SK-N-SH (cell line): ENCODE data around the gene PLAC1. TPM values are rescaled to one million over a fixed set of nuclear protein-coding genes. Genes with fewer than 3 reads are reported as not detected.

ENCODE experiments used
- CTCF ChIA-PET: fragments of 300-600, 350-600 bp; formaldehyde crosslinking; extraction: SDS; loops from one replicate; lab custom pipeline; 2021; lab: Yijun Ruan, JAX
- POLR2A ChIA-PET: fragments of 350-600 bp; sonication (Branson Sonifier 250); formaldehyde crosslinking; extraction: SDS; loops from one replicate; lab custom pipeline; 2020; ENCODE audit warnings: antibody characterized with exemption, inconsistent platforms; lab: Yijun Ruan, JAX
- DNase-seq: peaks from one replicate; pipeline ENCODE4 v3.0.0; 2012
- H2AFZ ChIP-seq: fragments of 200-600 bp; sonication (generic); 2 replicates; pipeline ENCODE4 v1.8.1; 2016; ENCODE audit warnings: antibody characterized with exemption, mild to moderate bottlenecking, low read depth
- H3F3A ChIP-seq: fragments of 200-600 bp; sonication (generic); replicated peaks from 2 replicates; pipeline ENCODE3; 2016; ENCODE audit warnings: antibody characterized with exemption, mild to moderate bottlenecking; ENCODE audit not compliant: insufficient read depth
- H3K27ac ChIP-seq, 2 experiments: fragments of 200-500 bp in 1 of 2; fragments of 200-600 bp in 1 of 2; sonication (Bioruptor generic) in 1 of 2; sonication (generic), shearing (Covaris generic) in 1 of 2; 2 replicates each; pipeline versions ENCODE4 v1.5.1 to v1.6.1; 2014 to 2016; ENCODE audit warnings: low read depth in 2 of 2, inconsistent platforms in 1 of 2, low read length in 1 of 2, mild to moderate bottlenecking in 1 of 2, mixed read lengths in 1 of 2
- H3K27me3 ChIP-seq: fragments of 200-600 bp; sonication (generic), shearing (Covaris generic); 2 replicates; pipeline ENCODE4 v1.6.1; 2016; ENCODE audit warnings: mixed run types; ENCODE audit not compliant: insufficient read depth
- H3K36me3 ChIP-seq, 2 experiments: fragments of 200-500 bp in 1 of 2; fragments of 200-600 bp in 1 of 2; sonication (Bioruptor generic) in 1 of 2; sonication (generic) in 1 of 2; replicated peaks in 1 of 2; 2 replicates each; pipeline versions ENCODE3 to v1.5.1; 2014 to 2016; ENCODE audit warnings: low read length in 1 of 2, mild to moderate bottlenecking in 1 of 2; ENCODE audit not compliant: insufficient read depth in 2 of 2, control insufficient read depth in 1 of 2
- H3K4me1 ChIP-seq, 2 experiments: fragments of 200-500 bp in 1 of 2; fragments of 200-600 bp in 1 of 2; sonication (Bioruptor generic) in 1 of 2; sonication (generic), shearing (Covaris generic) in 1 of 2; 2 replicates each; pipeline versions ENCODE4 v1.5.1 to v1.6.1; 2014 to 2016; ENCODE audit warnings: low read depth in 1 of 2, low read length in 1 of 2, mixed run types in 1 of 2; ENCODE audit not compliant: insufficient read depth in 2 of 2, control insufficient read depth in 1 of 2
- H3K4me2 ChIP-seq: fragments of 200-600 bp; sonication (generic), shearing (Covaris generic); 2 replicates; pipeline ENCODE4 v1.6.1; 2017; ENCODE audit warnings: mixed run types
- H3K4me3 ChIP-seq, 2 experiments: fragments of 200-500 bp in 1 of 2; fragments of 200-600 bp in 1 of 2; sonication (Bioruptor generic) in 1 of 2; sonication (generic), shearing (Covaris generic) in 1 of 2; 2 replicates each; pipeline versions ENCODE4 v1.5.1 to v1.8.1; 2014 to 2016; ENCODE audit warnings: low read depth in 2 of 2, inconsistent platforms in 1 of 2, low read length in 1 of 2, mild to moderate bottlenecking in 1 of 2, mixed read lengths in 1 of 2, moderate library complexity in 1 of 2
- H3K79me2 ChIP-seq: fragments of 200-600 bp; sonication (generic); 2 replicates; pipeline ENCODE4 v1.8.1; 2017; ENCODE audit warnings: mild to moderate bottlenecking; ENCODE audit not compliant: insufficient read depth
- H3K9ac ChIP-seq: fragments of 200-600 bp; sonication (generic); 2 replicates; pipeline ENCODE4 v1.6.1; 2017; ENCODE audit warnings: mixed run types
- H3K9me2 ChIP-seq: fragments of 200-600 bp; sonication (generic); 2 replicates; pipeline ENCODE4 v1.6.1; 2017; ENCODE audit warnings: mixed run types
- H3K9me3 ChIP-seq: fragments of 200-600 bp; sonication (generic); 2 replicates; pipeline ENCODE4 v1.6.1; 2017; ENCODE audit warnings: mixed run types, mild to moderate bottlenecking, moderate library complexity
- H4K20me1 ChIP-seq: fragments of 200-600 bp; sonication (generic); 2 replicates; pipeline ENCODE4 v1.6.1; 2017; ENCODE audit warnings: mild to moderate bottlenecking, mixed run types; ENCODE audit not compliant: insufficient read depth
- CHD2 ChIP-seq: fragments of 150-350 bp; IDR thresholded peaks from 2 replicates; pipeline ENCODE4 v1.6.1; 2018; ENCODE audit warnings: low read length; ENCODE audit not compliant: partially characterized antibody
- ELF1 ChIP-seq: IDR thresholded peaks from 2 replicates; pipeline ENCODE4 v1.4.0; 2012
- EP300 ChIP-seq, 2 experiments: IDR thresholded peaks; 2 replicates each; pipeline versions ENCODE4 v1.4.0 to v1.6.1; 2012; ENCODE audit warnings: borderline replicate concordance in 1 of 2, low read depth in 1 of 2, low read length in 1 of 2
- FOXJ3 ChIP-seq: sonication (generic); formaldehyde crosslinking; IDR thresholded peaks from 2 replicates; pipeline ENCODE4 v1.5.1; 2020; ENCODE audit warnings: mild to moderate bottlenecking, missing genetic modification reagents
- FOXM1 ChIP-seq: IDR thresholded peaks from 2 replicates; pipeline ENCODE4 v1.4.0; 2012; ENCODE audit warnings: low read depth, mild to moderate bottlenecking
- GABPA ChIP-seq: IDR thresholded peaks from 2 replicates; pipeline ENCODE4 v1.4.0; 2012; ENCODE audit warnings: low read depth, mild to moderate bottlenecking
- MXI1 ChIP-seq: IDR thresholded peaks from 2 replicates; pipeline ENCODE4 v1.6.1; 2012; ENCODE audit warnings: mild to moderate bottlenecking, low read depth, low read length, improper control_type of control experiment
- NRF1 ChIP-seq: IDR thresholded peaks from 2 replicates; pipeline ENCODE4 v1.6.1; 2012; ENCODE audit warnings: low read depth, mild to moderate bottlenecking, low read length
- RAD21 ChIP-seq: IDR thresholded peaks from 2 replicates; pipeline ENCODE4 v1.6.1; 2012; ENCODE audit warnings: mild to moderate bottlenecking, low read length
- RFX5 ChIP-seq: IDR thresholded peaks from 2 replicates; pipeline ENCODE4 v1.6.1; 2012; ENCODE audit warnings: mild to moderate bottlenecking, improper control_type of control experiment, low read length
- TAF1 ChIP-seq: IDR thresholded peaks from 2 replicates; pipeline ENCODE4 v1.6.1; 2012; ENCODE audit warnings: low read depth, mild to moderate bottlenecking, low read length, moderate library complexity, borderline replicate concordance
- YY1 ChIP-seq: IDR thresholded peaks from 2 replicates; pipeline ENCODE4 v1.4.0; 2012; ENCODE audit warnings: low read depth, mild to moderate bottlenecking
- WGBS: methylation state at CpG from one replicate; pipeline ENCODE4 v1.1.6; 2017; ENCODE audit warnings: low lambda C conversion rate; 5-methylcytosine and 5-hydroxymethylcytosine counted together
- polyA plus RNA-seq, 3 experiments: library from polyadenylated mRNA; depleted of rRNA; stranded (reverse); fragments of >200 nt; gene quantifications; 2 replicates each; pipeline ENCODE4 v1.2.3, GENCODE V29; 2012
- TF ChIP-seq, protein P1 (sequence below): IDR thresholded peaks from 2 replicates; pipeline ENCODE4 v1.4.0; 2012; ENCODE audit warnings: low read depth, borderline replicate concordance

PLAC1 gene
- polyA plus RNA-seq, 1 of the 3 experiments (the other 2 are of a cell fraction), result 50.9 TPM

DNA sequence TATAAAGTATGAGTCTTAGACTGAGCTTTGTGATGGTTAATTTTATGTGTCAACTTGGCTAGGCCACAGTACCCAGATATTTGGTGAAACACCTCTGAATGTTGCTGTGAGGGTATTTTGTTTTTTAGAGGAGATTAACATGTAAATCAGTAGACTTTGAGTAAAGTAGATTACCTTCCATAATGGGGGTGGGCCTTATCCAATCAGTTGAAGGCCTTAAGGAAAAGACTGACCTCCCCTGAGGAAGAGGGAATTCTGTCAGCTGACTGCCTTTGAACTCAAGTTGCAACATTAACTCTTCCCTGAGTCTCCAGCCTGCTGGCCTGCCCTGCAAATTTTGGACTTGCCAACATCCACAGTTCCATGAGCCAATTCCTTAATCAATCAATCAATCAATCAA lies 66.0 kb downstream of the PLAC1 start:
- Histone ChIP-seq H4K20me1 (no peaks in the 10 kb centered on the region), H3F3A (peaks cover 16% of the 10 kb centered on the region), H3K27ac (no peak overlapping the region), H2AFZ (no peak overlapping the region), H3K79me2 (no peaks in the 10 kb centered on the region), H3K4me2 (no peak overlapping the region), H3K9me2 (no peaks in the 10 kb centered on the region), H3K9me3 (no peaks in the 10 kb centered on the region), H3K4me3 (no peak overlapping the region), H3K9ac (no peak overlapping the region), H3K4me1 (no peaks in the 10 kb centered on the region; a peak in 1 of 4 replicates), H3K27me3 (no peaks in the 10 kb centered on the region), H3K36me3 (no peaks in the 10 kb centered on the region)
- DNase-seq, result no peak
- POLR2A ChIA-PET, result no interaction called here
- CTCF ChIA-PET, result interaction anchor here (1.5 kb wide), 1 partner anchor 32 kb away, joined by 3 read pairs; no protein-coding TSS in a partner anchor
- TF ChIP-seq ELF1 (no peak), CHD2 (no peak), FOXJ3 (CRISPR knock-in tag) (no peak)

DNA sequence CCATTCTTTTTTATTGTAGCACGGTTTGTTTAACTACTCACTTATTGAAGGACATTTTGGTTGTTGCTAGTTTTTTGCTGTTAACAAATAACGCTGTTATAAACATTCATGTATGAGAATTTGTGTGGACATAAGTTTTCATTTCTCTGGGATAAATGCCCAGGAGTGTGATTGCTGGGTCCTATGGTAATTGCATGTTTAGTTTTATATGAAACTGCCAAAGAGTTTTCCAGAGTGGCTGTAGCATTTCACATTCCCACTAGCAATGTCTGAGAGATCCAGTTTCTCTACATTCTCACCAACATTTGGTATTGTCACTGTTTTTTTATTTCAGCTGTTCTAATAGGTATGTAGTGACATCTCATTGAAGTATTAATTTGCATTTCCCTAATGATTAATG lies 66.8 kb downstream of the PLAC1 start:
- no peak overlapping the region for H3K4me3 ChIP-seq
- no peaks in the 10 kb centered on the region; a peak in 1 of 4 replicates for H3K4me1 ChIP-seq
- no peak for DNase-seq
- H3K36me3 ChIP-seq, result no peaks in the 10 kb centered on the region
- ChIA-PET POLR2A (no interaction called here), CTCF (interaction anchor here (1.5 kb wide), 1 partner anchor 33 kb away, joined by 3 read pairs; no protein-coding TSS in a partner anchor)
- H3F3A ChIP-seq, result peaks cover 16% of the 10 kb centered on the region
- H3K27me3 ChIP-seq, result no peaks in the 10 kb centered on the region
- no peaks in the 10 kb centered on the region for H3K9me3 ChIP-seq
- no peaks in the 10 kb centered on the region for H3K9me2 ChIP-seq
- no peak overlapping the region for H3K9ac ChIP-seq
- no peak overlapping the region for H3K4me2 ChIP-seq
- TF ChIP-seq MXI1, result no peak
- TF ChIP-seq RFX5, result no peak
- no peak for TF ChIP-seq RAD21
- no peak for TF ChIP-seq GABPA
- no peak for TF ChIP-seq FOXM1
- TF ChIP-seq ELF1, result no peak
- TF ChIP-seq EP300 (IDR thresholded peaks at IDR 0.05; ENCODE audit: borderline replicate concordance in 1 of 2, low read depth in 1 of 2, low read length in 1 of 2), result no peak
- no peak for TF ChIP-seq TAF1
- TF ChIP-seq YY1, result no peak
- TF ChIP-seq NRF1, result no peak
- TF ChIP-seq, protein P1, sequence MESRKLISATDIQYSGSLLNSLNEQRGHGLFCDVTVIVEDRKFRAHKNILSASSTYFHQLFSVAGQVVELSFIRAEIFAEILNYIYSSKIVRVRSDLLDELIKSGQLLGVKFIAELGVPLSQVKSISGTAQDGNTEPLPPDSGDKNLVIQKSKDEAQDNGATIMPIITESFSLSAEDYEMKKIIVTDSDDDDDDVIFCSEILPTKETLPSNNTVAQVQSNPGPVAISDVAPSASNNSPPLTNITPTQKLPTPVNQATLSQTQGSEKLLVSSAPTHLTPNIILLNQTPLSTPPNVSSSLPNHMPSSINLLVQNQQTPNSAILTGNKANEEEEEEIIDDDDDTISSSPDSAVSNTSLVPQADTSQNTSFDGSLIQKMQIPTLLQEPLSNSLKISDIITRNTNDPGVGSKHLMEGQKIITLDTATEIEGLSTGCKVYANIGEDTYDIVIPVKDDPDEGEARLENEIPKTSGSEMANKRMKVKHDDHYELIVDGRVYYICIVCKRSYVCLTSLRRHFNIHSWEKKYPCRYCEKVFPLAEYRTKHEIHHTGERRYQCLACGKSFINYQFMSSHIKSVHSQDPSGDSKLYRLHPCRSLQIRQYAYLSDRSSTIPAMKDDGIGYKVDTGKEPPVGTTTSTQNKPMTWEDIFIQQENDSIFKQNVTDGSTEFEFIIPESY, result no peak
- H3K79me2 ChIP-seq, result no peaks in the 10 kb centered on the region
- H3K27ac ChIP-seq, result no peak overlapping the region
- no peak overlapping the region for H2AFZ ChIP-seq
- WGBS, result 64% methylated on average over 2 of the region's 2 CpGs
- H4K20me1 ChIP-seq, result no peaks in the 10 kb centered on the region
